Globus pallidus (tissue), 1 donor: ENCODE results near the gene PODXL.

Experiments used
- DNase-seq: peaks from one replicate; pipeline ENCODE4 v3.0.0-alpha.2; 2015; ENCODE audit warnings: low spot score

The PODXL gene

DNA sequence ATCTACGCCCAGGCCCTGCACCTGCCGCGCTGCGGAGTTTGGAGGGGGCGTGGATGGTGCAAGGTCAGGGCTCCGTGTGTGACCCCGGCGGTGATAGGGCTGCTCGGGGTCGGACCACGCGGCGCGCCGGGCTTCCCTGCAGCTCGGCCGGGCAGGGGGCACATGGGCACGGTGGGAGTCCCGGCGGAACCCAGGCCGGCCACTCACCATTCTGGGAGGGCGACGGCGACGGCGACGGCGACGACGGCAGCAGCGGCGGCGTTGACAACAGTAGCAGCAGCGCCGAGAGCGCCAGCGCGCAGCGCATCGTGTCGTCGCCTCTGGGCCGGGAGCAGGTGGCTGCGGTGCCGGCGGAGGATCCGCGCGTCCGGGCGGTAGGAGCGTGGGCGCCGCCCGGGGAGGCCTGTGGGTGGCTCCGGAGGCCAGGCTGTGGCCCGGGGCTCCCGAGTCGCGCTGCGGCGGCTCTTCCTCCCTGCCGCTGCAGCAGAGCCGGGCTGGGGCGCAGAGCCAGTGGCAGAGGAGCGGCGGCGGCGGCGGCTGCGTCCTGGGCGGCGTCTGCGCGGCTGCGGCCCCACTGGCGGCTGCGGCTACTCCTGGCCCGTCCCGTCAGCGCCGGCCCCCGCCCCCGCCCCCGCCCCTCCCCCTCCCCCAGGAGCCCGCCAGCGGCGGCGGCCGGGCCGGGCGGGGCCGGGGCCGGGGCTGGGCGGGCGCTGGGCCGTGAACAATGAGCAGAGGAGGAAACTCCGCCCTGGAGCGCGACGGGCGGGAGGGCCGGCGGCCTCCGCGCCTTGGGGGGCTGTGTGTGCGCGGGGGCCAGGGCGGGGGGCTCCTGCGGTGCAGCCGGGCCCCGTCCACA lies at the start of gene PODXL:
PODXL (minus strand) TSS at position 576 of the 856 bp plus-strand sequence; CDS start at position 307, 269 bp downstream.
- DNase-seq: peak; percentile 53

DNA sequence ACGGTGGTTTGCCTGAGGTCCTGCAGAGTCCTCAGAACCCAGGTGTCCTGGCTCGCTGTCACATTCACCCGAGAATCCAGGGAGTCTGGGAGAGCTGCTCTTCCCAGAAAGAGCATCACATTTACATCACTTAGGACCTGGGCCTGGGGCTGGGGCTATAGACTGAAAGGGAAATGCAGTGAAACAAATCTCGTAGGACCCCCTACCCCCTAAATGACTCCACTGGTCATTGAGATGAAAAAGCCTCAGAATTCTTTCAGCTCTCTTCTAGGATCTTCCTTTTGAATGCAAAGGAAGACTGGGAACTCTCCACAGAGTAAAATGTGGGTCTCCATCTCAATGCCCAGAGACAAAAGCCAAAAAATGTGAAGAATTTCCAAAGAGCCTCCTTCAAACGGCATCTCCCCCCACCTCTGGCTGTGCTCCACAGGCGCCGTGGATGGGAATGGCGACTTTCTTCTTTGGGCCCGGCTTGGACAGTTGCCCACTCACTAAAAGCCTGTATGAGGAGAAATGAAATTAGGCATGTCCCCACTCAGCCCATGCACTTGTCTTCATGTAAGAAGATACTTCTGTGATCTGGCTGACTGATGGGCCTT lies 49.0 kb upstream of the PODXL start:
- DNase-seq: no peak

DNA sequence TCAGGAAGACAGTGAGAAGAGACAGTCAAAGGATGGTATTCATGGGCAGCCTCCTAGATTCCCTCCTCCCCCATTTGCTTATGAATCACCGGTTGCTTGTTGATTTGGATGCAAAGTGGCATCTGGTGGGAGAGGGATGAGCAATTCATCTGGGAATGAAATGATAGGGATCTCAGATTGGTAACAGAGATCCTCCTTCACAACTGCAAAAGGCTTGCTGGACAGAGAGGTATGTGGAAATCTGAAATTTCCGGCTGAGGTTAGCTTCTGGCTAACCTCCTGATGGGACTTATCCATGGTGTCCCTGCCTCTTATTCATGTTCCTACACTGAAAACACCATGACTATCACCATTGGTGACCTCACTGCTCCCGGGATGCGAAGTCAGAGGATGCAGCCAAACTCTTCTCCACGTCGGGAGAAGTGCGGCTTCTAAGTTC lies 48.4 kb upstream of the PODXL start:
- DNase-seq: no peak

DNA sequence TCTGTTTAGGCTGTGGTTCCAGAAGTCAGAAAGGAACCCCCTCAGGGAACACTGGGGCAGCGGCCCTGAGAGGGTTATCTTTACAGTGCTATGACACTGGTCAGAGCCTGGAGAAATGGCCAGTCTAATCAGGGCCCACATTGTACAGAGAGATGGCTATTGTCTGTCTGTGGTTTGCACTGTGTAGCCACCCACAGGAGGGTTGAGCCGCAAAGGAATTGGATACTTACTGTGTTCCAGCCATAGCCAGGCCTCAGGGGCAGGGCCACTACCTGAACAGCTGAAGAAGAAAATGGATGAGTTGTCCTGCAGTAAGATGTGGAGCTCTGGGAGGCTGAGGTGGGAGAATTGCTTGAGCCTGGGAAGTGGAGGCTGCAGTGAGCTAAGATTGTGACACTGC lies 47.5 kb upstream of the PODXL start:
- DNase-seq: no peak

DNA sequence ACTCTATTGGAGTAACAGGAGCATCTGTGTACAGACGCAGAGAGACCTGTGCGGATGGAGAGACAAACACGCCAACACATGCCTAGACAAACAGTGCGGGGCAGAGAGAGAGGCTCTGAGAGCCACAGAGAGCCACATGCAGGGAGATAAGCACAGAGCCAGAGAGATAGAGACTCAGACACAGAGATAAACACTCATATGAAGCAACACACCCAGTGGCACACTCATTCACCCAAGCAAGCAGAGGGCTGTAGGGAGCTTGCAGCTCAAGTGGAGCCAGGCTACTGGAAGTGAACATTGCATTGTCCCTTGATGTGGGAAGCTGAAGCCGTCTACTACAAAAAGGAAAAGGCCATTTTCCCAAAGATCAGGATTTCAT lies 46.6 kb upstream of the PODXL start:
- DNase-seq: no peak

DNA sequence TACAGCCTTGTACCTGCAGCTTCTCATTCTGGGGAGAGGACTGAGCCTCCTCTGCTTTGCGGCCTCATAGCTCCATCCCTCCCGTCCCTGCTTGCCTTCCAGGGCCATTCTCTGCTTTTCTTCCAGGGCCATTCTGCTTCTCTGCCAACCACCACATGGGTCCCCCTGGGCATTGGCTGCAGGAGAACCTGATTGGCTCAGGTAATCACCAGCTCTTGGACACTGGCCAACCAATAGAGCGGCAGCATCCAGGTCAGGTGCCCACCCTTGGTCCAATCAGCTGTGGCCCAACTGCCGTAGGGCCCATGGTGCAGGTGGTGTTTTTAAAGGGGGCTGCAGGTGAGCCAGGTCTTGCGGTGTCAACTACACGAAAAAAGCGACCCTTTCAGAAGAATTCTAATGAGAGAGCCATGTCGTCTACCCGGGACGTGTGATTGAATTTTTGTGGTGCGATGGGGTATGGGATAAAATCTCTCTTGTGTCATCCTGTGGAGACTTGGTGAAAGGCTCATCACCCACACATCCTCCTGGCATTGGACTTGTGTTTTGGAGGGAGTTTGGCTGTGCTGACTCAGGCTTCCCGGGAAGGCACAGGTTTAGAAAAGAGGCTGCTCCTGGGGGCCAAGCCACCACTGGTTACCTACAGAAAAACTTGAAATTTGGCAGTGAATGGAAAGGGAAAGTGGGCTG lies 46.0 kb upstream of the PODXL start:
- no peak for DNase-seq

DNA sequence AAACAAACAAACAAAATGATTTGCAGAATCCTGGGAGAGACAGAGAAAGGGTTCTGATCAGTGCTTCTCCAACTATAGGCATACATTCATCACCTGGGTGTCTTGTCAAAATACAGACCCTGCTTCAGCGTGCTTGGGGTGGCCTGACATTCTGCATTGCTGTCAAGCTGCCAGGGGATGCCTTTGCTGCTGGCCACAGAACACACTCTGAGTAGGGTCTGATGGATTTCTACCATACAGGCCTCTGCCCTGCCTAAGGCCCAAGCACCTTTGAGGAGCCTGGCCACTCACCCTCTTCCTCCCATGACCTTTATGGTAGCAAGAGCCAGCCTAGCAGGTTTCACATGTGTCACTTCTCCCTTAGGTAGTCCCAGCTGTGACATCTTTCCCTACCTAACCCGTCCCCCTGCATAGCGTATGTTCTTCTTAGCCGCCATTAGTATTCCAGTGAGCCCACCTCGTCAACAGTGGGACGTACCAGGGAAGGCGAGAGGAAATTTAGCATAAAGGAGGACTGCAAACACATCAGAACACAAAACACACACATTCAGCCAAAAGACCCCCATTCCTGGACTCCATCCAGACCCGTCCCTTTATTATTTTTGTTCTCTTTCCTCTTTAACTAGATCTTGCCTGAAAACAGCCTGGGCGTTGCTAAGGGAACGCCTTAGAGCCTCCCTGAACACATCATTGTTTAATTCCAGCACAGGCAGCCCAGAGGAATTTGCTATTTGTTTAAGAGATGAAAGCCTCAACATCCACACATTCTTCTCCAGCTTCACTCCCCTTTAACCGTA lies 43.9 kb upstream of the PODXL start:
- no peak for DNase-seq

DNA sequence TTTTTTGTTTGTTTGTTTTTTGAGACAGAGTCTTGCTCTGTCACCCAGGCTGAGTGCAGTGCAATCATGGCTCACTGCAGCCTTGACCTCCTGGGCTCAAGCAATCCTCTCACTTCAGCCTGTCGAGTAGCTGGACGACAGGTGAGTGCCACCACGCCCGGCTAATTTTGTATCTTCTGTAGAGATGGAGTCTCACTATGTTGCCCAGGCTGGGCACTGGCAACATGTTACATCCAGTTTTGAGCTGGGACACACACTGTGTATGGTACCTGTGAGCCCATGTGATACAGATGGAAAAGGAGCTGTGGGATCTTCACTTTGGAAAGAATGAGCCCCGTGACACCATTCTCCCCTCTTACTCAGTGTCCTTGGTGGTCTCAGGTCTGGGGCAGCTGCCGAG lies 40.4 kb upstream of the PODXL start:
- DNase-seq: no peak

DNA sequence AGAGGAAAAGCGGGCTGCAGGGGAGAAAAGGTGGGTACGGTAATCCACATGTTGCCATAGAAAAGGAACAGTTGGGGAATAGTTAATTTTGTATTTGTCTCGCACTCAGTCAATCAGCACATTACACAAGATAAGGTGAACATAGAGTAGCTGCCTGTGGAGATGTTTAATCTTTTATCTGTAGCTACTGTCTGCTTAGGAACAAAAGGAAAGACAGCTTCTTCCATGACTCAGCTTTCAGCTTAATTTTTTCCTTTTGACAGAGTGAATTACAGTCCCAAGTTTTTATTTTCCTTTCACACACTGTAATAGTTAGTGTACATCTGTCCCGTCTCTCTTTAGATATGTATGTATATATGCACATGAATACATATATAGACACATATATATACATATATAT lies 39.3 kb upstream of the PODXL start:
- no peak for DNase-seq

DNA sequence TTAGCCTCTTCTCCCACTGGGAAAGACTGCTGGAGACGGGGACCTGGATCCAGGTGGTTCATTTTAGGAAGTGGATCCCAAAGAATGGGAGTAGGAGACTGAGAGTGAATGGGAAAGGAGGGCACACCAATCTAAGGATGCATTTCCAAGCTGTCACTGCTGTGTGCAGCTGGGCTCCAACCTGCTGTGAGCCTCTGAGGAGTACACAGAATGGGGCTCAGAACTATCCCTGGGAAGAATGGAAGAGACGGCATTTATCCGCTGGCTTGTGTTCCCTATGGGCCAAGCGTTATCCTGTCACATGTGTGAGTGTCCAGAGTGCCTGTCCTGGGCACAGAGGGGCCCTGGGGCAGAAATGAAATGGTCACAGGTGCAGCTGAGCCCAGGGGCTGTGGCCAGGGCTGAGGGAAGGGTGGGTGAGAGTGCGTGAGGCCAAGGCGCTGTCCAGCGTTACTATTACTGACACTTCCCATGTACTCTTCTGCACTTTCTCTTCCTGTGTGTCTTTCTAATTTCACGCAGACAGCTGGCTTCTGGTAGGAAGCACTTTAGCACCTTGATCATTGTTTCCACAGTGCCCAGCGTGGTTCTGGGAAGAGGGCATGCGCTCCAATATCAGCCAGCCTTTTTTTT lies 35.4 kb upstream of the PODXL start:
- DNase-seq: no peak

DNA sequence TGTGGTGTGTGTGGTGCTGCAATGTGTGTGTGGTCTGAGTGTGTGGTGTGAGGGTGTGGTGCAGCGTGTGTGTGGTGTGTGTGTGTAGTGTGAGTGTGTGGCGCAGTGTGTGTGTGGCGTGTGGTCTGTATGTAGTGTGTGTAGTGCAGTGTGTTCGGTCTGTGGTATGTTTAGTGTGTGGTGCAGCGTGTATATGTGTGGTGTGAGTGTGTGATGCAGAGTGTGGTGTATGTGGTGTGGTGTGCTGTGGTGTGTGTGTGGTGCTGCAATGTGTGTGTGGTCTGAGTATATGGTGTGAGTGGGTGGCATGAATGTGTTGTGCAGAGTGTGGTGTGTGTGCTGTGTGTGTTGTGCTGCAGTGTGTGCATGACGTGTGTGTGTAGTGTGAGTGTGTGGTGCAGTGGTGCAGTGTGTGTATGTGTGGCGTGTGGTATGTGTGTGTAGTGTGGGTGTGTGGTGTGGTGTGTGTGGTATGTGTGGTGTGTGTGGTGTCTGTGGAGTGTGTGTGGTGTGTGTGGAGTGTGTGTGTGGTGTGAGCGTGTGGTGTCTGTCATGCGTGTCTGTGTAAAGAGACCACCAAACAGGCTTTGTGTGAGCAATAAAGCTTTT lies 31.0 kb upstream of the PODXL start:
- DNase-seq: no peak

DNA sequence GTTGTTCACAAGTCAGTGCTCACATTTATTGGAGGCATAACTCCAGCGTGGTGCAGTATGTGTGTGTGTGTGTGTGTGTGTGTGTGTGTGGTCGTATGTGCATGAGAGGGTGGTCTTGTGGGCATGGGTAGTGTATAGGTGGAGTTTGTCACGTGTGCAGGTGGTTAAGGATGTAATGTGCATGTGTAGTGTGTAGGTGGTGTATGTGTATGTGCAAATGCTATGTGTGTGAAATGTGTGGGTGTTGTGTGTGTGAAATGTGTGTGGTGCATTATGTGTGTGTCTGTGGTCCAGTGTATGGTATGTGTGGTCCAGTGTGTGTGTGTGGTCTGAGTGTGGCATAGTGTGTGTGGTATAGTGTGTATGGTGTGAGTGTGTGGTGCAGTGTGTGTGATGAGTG lies 30.3 kb upstream of the PODXL start:
- DNase-seq: no peak

DNA sequence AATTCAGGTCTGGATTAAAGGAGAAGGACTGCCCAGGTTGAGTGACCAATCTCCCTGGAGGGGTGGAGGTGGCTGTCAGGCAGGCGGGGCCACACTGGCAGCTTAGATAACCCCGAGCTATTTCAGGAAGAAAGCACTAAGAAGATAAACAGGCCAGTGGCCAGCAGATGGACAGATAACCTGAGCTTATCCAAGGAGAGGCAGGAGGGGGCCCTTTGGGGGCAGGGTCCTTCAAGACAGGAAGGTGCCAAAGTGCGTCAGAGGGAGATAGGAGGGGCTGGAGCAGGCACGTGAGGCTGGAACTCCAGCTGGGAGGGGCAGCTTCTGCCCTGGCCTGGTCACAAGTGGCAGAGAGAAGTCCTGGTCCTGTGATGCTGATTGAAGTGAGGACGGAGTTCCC lies 29.8 kb upstream of the PODXL start:
- DNase-seq: no peak

DNA sequence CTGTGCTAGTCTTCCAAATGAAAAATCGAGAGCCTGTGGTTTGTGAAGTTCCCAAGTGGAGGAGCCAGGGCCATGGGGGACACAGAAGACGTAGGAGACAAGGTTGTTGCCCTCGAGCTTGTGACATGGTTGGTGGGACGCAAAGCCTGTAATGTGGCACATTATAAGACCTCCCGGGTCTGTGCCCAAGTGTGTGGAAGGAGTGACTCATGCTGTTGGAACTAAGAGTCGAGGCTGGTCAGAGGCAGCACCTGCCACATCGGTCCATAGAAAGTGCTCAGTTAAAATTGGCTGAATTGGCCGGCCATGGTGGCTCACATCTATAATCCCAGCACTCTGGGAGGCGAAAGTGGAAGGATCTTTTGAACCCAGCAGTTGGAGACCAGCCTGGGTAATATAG lies 27.0 kb upstream of the PODXL start:
- DNase-seq: no peak

DNA sequence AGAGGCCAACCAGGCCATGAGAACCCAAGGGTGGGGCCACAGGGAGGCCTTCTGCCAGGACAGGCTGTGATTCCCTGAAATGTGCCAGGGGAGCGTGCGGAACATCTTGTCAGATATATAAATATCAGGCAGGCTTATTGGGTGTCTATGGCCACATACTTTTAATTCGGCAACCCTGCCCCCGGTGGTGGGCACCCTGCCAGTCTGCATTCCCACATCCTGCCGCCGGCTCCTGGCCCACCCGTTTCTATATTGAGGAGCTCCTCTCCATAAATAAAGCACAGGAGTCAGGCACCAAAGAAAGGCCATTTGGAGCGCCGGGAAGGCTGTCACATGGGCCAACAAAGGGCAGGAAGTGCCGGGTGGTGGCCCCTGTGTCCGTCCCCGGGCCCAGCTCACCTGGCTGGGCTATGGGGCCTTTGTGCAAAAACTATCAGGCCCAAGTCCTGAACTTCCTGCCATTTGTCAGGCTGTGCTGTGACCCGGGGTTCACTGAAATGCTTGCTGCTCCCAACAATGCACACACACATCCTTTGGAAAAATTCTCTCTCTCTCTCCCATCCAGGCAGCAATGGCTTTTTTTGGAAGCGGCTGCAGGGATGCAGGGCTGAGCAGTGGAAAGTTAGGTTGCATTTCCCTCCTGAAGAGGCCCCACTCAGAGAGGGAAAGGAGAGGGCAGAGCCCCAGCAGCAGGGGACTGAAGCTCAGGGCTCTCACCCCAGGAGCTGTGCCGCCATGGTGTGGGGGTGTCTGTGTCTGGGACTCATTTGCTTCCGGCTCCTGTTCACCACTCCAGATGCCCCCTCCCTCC lies 25.0 kb upstream of the PODXL start:
- no peak for DNase-seq

DNA sequence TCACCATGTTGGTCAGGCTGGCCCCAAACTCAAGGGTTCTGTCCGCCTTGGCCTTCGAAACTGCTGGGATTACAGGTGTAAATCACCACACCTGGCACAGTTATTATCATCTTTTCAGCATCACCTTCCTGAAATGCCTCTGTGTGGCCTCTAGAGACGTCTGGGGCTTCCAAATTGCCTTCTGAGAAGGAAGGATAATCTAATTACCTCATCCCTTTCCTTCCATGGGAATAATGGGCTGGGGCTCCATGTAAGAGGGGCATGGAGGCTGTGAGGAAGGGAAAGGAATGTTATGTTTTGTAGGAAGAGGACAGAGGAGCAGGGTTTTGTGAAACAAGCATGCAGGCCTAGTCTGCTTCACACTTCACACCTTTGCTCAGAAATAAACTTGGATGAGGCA lies 22.2 kb upstream of the PODXL start:
- DNase-seq: no peak

DNA sequence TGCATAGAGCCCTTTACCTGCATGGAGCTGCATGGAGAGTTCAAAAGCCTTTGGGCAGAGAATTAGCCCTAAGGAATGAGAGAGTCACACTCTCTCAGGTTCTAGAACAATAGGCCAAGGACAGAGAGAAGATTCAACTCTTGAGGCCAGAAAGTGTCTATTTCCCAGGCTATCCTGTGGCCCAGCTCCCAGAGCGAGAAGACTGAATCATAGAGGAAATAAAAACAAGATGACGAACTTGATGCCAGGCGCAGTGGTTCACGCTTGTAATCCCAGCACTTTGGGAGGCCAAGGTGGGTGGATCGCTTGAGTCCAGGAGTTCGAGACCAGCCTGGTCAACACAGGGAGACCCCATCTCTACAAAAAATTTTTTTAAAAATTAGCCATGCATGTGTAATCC lies 18.3 kb upstream of the PODXL start:
- no peak for DNase-seq

DNA sequence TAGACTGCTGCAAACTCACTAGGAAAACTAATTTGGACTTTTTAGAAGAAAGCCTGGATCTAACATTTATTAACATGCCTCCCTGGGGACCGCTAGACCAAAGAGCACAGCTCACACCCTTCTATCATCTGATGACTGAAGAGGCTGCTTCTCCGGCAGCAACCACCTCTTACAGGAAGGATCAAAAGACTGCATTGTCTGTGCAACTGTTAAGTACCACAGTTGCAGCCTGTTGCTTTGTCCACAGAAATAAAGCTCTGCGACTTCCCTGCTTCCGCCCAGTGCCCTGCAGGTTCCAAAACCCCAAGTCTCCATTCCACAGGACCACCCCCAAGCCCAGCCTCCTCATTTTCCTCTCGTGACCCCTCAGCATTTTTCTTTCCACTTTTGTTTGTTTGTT lies 14.0 kb upstream of the PODXL start:
- DNase-seq: no peak

DNA sequence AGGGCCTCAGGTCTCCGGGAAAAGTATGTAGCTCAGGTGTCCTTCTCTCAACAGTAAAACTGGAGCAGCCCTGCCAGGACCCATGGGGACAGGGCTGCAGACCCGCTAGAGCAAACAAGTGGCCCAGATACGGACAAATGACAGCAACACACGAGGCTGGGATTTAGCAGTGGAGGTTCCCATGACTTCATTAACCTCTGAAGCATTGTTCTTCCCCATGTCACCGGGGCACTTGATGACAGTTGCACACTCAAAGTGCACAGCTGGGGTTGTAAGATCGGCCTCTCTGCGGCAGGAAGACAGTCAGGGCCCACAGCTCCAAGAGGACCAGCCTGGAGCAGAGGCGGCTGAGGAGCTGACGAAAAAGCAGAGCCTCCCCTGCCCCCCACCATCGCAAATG lies 12.5 kb upstream of the PODXL start:
- no peak for DNase-seq

DNA sequence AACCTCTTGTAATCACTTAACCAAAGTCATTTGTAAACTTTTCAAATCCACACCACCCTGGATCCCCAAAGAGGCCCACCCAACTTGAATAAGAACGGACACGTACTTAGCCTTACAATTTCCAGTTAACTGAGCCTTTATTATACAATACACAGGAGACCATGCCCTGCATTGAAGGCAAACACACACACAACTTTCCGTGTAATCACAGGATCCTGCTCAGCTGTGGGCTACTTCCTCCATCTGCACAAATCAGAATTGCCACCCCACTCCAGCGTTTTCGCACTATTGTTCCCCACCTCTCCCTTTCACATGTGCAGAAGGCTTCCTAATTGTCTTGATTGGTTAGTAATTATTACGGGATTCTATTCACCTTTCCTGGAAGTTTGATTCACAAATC lies 12.1 kb upstream of the PODXL start:
- no peak for DNase-seq

DNA sequence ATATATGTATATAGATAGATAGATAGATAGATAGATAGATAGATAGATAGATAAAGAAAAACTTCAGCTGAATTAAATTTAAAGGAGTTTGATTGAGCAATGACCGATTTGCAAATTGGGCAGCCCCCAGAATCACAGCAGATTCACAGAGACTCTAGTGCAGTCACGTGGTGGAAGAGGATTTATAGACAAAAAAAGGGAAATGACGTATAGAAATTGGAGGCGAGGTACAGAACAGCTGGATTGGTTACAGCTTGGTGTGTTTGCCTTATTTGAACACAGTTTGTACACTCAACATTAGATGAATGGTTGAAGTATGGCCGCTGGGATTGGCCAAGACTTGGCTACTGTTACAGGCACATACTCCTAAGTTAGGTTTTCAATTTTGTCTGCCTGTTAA lies 8.2 kb upstream of the PODXL start:
- DNase-seq: no peak
